Measurements from ENCODE around the gene DARS2. TPM values are rescaled to one million over a fixed set of nuclear protein-coding genes. Genes with fewer than 3 reads are reported as not detected.

Gene DARS2
- total and polyA plus RNA-seq, 10 of the 15 experiments (the other 5 are each of a cell fraction or from before 2014, with no cell fraction given), result 23.9 to 69.7 (median 37.3) TPM

DNA sequence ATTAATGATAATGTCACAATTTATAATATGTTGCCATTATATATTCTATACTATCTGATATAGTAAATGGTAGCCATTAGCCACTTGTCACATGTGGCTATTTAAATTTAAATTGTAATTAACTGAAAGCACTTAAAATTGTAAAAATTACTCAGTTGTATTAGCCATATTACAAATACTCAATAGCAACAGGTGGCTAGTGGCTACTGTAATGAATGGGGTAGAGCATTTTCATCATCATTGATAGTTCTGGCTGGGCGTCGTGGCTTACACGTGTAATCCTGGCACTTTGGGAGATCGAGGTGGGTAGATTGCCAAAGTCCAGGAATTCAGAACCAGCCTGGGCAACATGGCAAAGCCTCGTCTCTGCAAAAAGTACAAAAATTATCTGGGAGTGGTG lies 60.2 kb downstream of the DARS2 start (continued):
- TF ChIP-seq, protein P1, sequence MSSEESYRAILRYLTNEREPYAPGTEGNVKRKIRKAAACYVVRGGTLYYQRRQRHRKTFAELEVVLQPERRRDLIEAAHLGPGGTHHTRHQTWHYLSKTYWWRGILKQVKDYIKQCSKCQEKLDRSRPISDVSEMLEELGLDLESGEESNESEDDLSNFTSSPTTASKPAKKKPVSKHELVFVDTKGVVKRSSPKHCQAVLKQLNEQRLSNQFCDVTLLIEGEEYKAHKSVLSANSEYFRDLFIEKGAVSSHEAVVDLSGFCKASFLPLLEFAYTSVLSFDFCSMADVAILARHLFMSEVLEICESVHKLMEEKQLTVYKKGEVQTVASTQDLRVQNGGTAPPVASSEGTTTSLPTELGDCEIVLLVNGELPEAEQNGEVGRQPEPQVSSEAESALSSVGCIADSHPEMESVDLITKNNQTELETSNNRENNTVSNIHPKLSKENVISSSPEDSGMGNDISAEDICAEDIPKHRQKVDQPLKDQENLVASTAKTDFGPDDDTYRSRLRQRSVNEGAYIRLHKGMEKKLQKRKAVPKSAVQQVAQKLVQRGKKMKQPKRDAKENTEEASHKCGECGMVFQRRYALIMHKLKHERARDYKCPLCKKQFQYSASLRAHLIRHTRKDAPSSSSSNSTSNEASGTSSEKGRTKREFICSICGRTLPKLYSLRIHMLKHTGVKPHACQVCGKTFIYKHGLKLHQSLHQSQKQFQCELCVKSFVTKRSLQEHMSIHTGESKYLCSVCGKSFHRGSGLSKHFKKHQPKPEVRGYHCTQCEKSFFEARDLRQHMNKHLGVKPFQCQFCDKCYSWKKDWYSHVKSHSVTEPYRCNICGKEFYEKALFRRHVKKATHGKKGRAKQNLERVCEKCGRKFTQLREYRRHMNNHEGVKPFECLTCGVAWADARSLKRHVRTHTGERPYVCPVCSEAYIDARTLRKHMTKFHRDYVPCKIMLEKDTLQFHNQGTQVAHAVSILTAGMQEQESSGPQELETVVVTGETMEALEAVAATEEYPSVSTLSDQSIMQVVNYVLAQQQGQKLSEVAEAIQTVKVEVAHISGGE (CRISPR knock-in tag; IDR thresholded peaks at IDR 0.05), result no peak
- TF ChIP-seq NFYB (IDR thresholded peaks at IDR 0.05; ENCODE audit: insufficient read depth, low read depth, low read length) (no peak), POLR2AphosphoS5 (IDR thresholded peaks at IDR 0.05; ENCODE audit: low read length) (no peak), CHD1 (IDR thresholded peaks at IDR 0.05; ENCODE audit: low read depth, low read length) (no peak)

DNA sequence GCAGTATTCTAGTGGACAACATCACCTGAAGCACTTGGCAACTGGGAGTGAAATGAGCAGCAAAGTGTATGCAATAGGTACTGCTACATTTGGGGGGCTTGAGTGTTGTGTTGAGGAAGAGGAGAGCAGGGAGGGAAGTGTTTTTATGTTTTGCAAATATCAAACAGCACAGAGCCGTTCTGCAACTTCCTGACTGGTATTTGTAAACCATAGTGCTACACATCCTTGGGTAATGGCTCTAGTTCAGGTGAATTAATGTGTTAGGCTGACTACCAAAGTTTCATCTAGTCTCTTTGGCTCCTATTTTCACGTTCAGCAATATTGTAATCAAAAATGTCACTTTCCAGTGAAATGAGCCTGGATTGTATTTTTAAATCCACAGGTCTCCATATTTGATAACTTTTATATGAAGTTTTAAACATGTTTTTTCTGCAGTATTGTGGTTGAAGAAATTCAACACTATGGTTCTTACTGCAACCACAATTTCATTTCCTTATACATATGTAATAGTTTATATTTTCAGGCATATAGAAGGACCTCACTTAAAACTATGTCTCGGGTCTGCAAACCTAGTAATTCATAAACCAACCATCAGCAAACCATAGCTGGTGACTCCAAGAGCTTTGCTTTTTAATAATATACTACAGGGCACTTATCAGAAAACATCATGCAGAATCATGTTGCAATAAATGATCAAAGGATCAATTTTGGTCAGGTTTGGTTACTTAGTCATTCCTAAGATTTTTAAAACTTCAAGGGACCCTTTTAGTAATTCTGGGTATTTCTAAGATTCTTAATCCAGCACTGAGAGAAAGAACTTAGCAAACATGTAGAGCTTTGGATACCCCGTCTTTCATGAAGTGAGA lies 62.5 kb downstream of the DARS2 start:
- intact Hi-C loops (cut with micrococcal nuclease; ENCODE audit: unreplicated experiment) (no loop called here), in situ Hi-C loops (cut with MboI) (no loop called here)
- Histone ChIP-seq H3K36me3 (ENCODE audit: control insufficient read depth in 2 of 2, insufficient read depth in 2 of 2, low read length in 1 of 2) (peaks cover 0 to 2% of the 10 kb centered on the region in 2 experiments; a peak in 2 of 4 replicates), H3K27ac (ENCODE audit: control insufficient read depth, insufficient read depth) (no peak overlapping the region), H3K4me3 (no peak overlapping the region), H3K4me1 (ENCODE audit: control insufficient read depth, insufficient read depth, low read length) (no peaks in the 10 kb centered on the region), H3K27me3 (replicated peaks in 1 of 2; ENCODE audit: control insufficient read depth in 2 of 2, insufficient read depth in 2 of 2, low read length in 1 of 2) (no peaks in the 10 kb centered on the region), H3K79me2 (ENCODE audit: control insufficient read depth, insufficient read depth, low read length) (no peaks in the 10 kb centered on the region), H4K20me1 (ENCODE audit: control insufficient read depth, insufficient read depth) (no peaks in the 10 kb centered on the region), H3K9ac (ENCODE audit: control insufficient read depth, insufficient read depth, low read length) (no peak overlapping the region), H2AFZ (ENCODE audit: control insufficient read depth, low read depth, low read length) (no peak overlapping the region), H3K4me2 (ENCODE audit: control insufficient read depth, insufficient read depth) (no peak overlapping the region), H3K9me3 (replicated peaks; ENCODE audit: control insufficient read depth, insufficient read depth, low read length) (no peaks in the 10 kb centered on the region)
- SMC1A ChIA-PET (ENCODE audit: uncharacterized antibody, unreplicated experiment), result interaction anchor here (0.6 kb wide), 1 partner anchor 191 kb away, joined by 3 read pairs; no protein-coding TSS in a partner anchor
- POLR2A ChIA-PET, result no interaction called here
- ATAC-seq (no peak), FAIRE-seq (no peak), DNase-seq (ENCODE audit: low read depth, low spot score) (no peak)
- CTCF ChIA-PET, result no interaction called here
- RAD21 ChIA-PET (ENCODE audit: unreplicated experiment), result no interaction called here
- 57% methylated on average over 4 of the region's 4 CpGs for WGBS (ENCODE audit: insufficient coverage, insufficient replicate concordance, low lambda C conversion rate, missing lambda C conversion rate)
- no TSS peak for BruUV-seq (replicated peaks)
- TF ChIP-seq NFXL1 (IDR thresholded peaks at IDR 0.05; ENCODE audit: borderline replicate concordance) (no peak), POLR2AphosphoS5 (IDR thresholded peaks at IDR 0.05; ENCODE audit: low read length) (no peak), GATAD2B (conservative IDR thresholded peaks at IDR 0.05; ENCODE audit: low read depth) (no peak)
- TF ChIP-seq, protein P2, sequence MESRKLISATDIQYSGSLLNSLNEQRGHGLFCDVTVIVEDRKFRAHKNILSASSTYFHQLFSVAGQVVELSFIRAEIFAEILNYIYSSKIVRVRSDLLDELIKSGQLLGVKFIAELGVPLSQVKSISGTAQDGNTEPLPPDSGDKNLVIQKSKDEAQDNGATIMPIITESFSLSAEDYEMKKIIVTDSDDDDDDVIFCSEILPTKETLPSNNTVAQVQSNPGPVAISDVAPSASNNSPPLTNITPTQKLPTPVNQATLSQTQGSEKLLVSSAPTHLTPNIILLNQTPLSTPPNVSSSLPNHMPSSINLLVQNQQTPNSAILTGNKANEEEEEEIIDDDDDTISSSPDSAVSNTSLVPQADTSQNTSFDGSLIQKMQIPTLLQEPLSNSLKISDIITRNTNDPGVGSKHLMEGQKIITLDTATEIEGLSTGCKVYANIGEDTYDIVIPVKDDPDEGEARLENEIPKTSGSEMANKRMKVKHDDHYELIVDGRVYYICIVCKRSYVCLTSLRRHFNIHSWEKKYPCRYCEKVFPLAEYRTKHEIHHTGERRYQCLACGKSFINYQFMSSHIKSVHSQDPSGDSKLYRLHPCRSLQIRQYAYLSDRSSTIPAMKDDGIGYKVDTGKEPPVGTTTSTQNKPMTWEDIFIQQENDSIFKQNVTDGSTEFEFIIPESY (IDR thresholded peaks at IDR 0.05), result no peak

All from GM12878 (cell line).